K562 (cell line): Measurements from ENCODE around the gene RBBP5. TPM values are rescaled to one million over a fixed set of nuclear protein-coding genes. Genes with fewer than 3 reads are reported as not detected.
A peak's percentile ranks its signal among the peaks of the same experiment; 100 is the strongest.

ENCODE experiments used
- ATAC-seq: fragments of 200-7000 bp; cut with Tn5 transposase; 3 replicates; pipeline ENCODE4 v1.9.1; 2020; ENCODE audit warnings: moderate library complexity
- BruUV-seq: library from RNA; stranded (reverse); fragments of 400-500 nt; replicated peaks from 2 replicates; lab custom pipeline; 2021; lab: Mats Ljungman, UMichigan
- CTCF ChIA-PET: fragments of 300-600 bp; formaldehyde crosslinking; extraction: SDS; loops from one replicate; lab custom pipeline; 2021; ENCODE audit warnings: low intra/inter-chr PET ratio; lab: Yijun Ruan, JAX
- POLR2A ChIA-PET: fragments of 300-600, 350-650 bp; sonication (Branson Sonifier 250); formaldehyde crosslinking; extraction: SDS; loops from one replicate; lab custom pipeline; 2021; ENCODE audit warnings: antibody characterized with exemption, inconsistent platforms; lab: Yijun Ruan, JAX
- DNase-seq, 4 experiments: peaks; one replicate each; pipeline versions ENCODE4 v3.0.0 to v3.0.0-alpha.2; 2011 to 2018; ENCODE audit warnings: low spot score in 3 of 4, mixed read lengths in 3 of 4; ENCODE audit errors: extremely low read depth in 1 of 4
- FAIRE-seq: peaks from 2 replicates; lab custom pipeline; 2011; peaks lifted over from hg19 to GRCh38; lab: Jason Lieb, UNC
- H2AFZ ChIP-seq: 2 replicates; pipeline ENCODE4 v1.6.0; 2011; ENCODE audit warnings: low read depth, low read length, control low read depth, inconsistent platforms
- H3K27ac ChIP-seq: fragments of 200-600 bp; 3 replicates; pipeline ENCODE4 v1.8.0; 2011; ENCODE audit warnings: low read depth, mild to moderate bottlenecking, control low read depth, inconsistent platforms, low read length, moderate library complexity, mixed read lengths; ENCODE audit errors: extremely low read depth
- H3K27me3 ChIP-seq, 2 experiments: fragments of 300-600 bp in 1 of 2; 2 replicates in 1 of 2; 3 replicates in 1 of 2; pipeline versions ENCODE4 v1.6.0 to v1.8.0; 2011; ENCODE audit warnings: inconsistent platforms in 2 of 2, low read length in 2 of 2, mild to moderate bottlenecking in 1 of 2, mixed read lengths in 1 of 2, moderate library complexity in 1 of 2; ENCODE audit not compliant: control insufficient read depth in 2 of 2, insufficient read depth in 2 of 2
- H3K36me3 ChIP-seq: fragments of 300-600 bp; 3 replicates; pipeline ENCODE4 v1.8.0; 2011; ENCODE audit warnings: mild to moderate bottlenecking, low read length, inconsistent platforms; ENCODE audit not compliant: control insufficient read depth, insufficient read depth
- H3K4me1 ChIP-seq, 2 experiments: fragments of 200-600 bp in 1 of 2; replicated peaks in 1 of 2; 2 replicates in 1 of 2; 3 replicates in 1 of 2; pipeline versions ENCODE4 v1.5.1 to v1.8.0; 2011; ENCODE audit warnings: inconsistent platforms in 2 of 2, low read length in 2 of 2, mild to moderate bottlenecking in 1 of 2, mixed read lengths in 1 of 2, moderate library complexity in 1 of 2; ENCODE audit not compliant: control insufficient read depth in 2 of 2, insufficient read depth in 2 of 2
- H3K4me2 ChIP-seq: 2 replicates; pipeline ENCODE4 v1.6.1; 2011; ENCODE audit warnings: low read length, control low read depth, inconsistent platforms, mixed read lengths; ENCODE audit not compliant: insufficient read depth
- H3K4me3 ChIP-seq: fragments of 200-600 bp; sonication (generic), shearing (Covaris generic); 2 replicates; pipeline ENCODE4 v1.5.1; 2016; ENCODE audit warnings: control low read depth, inconsistent platforms
- H3K79me2 ChIP-seq: fragments of 200-600 bp; 3 replicates; pipeline ENCODE4 v1.8.0; 2011; ENCODE audit warnings: low read length, inconsistent platforms; ENCODE audit not compliant: control insufficient read depth, insufficient read depth
- H3K9ac ChIP-seq, 2 experiments: 2 replicates each; pipeline versions ENCODE4 v1.6.0 to v1.6.1; 2011; ENCODE audit warnings: low read depth in 2 of 2, low read length in 2 of 2, control low read depth in 1 of 2, inconsistent platforms in 1 of 2, mild to moderate bottlenecking in 1 of 2, mixed read lengths in 1 of 2; ENCODE audit not compliant: insufficient read depth in 1 of 2
- H3K9me1 ChIP-seq: one replicate; pipeline ENCODE4 v1.6.0; 2011; ENCODE audit warnings: inconsistent platforms, mild to moderate bottlenecking, low read length, moderate library complexity; ENCODE audit not compliant: control insufficient read depth, insufficient read depth
- H3K9me3 ChIP-seq: replicated peaks from 2 replicates; pipeline ENCODE4 v1.5.1; 2011; ENCODE audit warnings: low read depth, low read length, inconsistent platforms; ENCODE audit not compliant: control insufficient read depth, insufficient read depth
- H4K20me1 ChIP-seq: replicated peaks from 2 replicates; pipeline ENCODE4 v1.6.1; 2011; ENCODE audit warnings: low read length, inconsistent platforms, mixed read lengths; ENCODE audit not compliant: control insufficient read depth, insufficient read depth
- ARID1B ChIP-seq: fragments of 450-650 bp; IDR thresholded peaks from 2 replicates; pipeline ENCODE4 v1.6.1; 2016; ENCODE audit warnings: antibody characterized with exemption, mild to moderate bottlenecking, inconsistent platforms
- C11orf30 ChIP-seq: fragments of 450-650 bp; IDR thresholded peaks from 2 replicates; pipeline ENCODE4 v1.6.1; 2016; ENCODE audit warnings: low read depth, mild to moderate bottlenecking
- CC2D1A ChIP-seq: fragments of 450-650 bp; IDR thresholded peaks from 2 replicates; pipeline ENCODE4 v1.6.1; 2017; ENCODE audit warnings: mild to moderate bottlenecking
- FOS ChIP-seq: IDR thresholded peaks from 3 replicates; pipeline ENCODE4 v1.6.1; 2011; ENCODE audit not compliant: insufficient read length; ENCODE audit errors: extremely low read depth
- KLF1 ChIP-seq: fragments of 450-650 bp; IDR thresholded peaks from 2 replicates; pipeline ENCODE4 v1.6.1; 2016; ENCODE audit warnings: missing genetic modification characterization, missing compliant biosample characterization
- LCOR ChIP-seq: sonication (generic); formaldehyde crosslinking; IDR thresholded peaks from 2 replicates; pipeline ENCODE4 v1.8.0; 2022; ENCODE audit warnings: mild to moderate bottlenecking, missing genetic modification reagents
- MAFF ChIP-seq: IDR thresholded peaks from 2 replicates; pipeline ENCODE4 v1.6.1; 2012; ENCODE audit warnings: low read length, improper control_type of control experiment
- MAFG ChIP-seq: fragments of 450-650 bp; conservative IDR thresholded peaks from 2 replicates; pipeline ENCODE4 v1.6.1; 2016; ENCODE audit warnings: missing genetic modification characterization, missing compliant biosample characterization
- NR1H2 ChIP-seq: sonication (generic); formaldehyde crosslinking; IDR thresholded peaks from 2 replicates; pipeline ENCODE4 v1.4.0; 2020; ENCODE audit warnings: mild to moderate bottlenecking, missing genetic modification reagents
- POLR2A ChIP-seq: fragments of 450-650 bp; conservative IDR thresholded peaks from 2 replicates; pipeline ENCODE4 v1.6.1; 2016
- RBM22 ChIP-seq: fragments of 200-400 bp; formaldehyde crosslinking; IDR thresholded peaks from 2 replicates; pipeline ENCODE4 v1.6.1; 2018; ENCODE audit warnings: low read length, low read depth; ENCODE audit not compliant: poor library complexity, severe bottlenecking
- SREBF1 ChIP-seq: fragments of 150-350 bp; IDR thresholded peaks from 2 replicates; pipeline ENCODE4 v1.6.1; 2014; ENCODE audit warnings: antibody characterized with exemption, low read depth, low read length, borderline replicate concordance
- ZNF316 ChIP-seq: fragments of 450-650 bp; IDR thresholded peaks from 2 replicates; pipeline ENCODE4 v1.6.1; 2016
- ZNF584 ChIP-seq: fragments of 200-800 bp; sonication (Bioruptor generic); IDR thresholded peaks from 2 replicates; pipeline ENCODE4 v1.6.1; 2016; ENCODE audit warnings: low read depth, mild to moderate bottlenecking, missing genetic modification characterization, missing compliant biosample characterization
- ZNF589 ChIP-seq: fragments of 200-800 bp; sonication (Bioruptor generic); IDR thresholded peaks from 2 replicates; pipeline ENCODE4 v1.6.1; 2016; ENCODE audit warnings: low read depth, missing genetic modification characterization, missing compliant biosample characterization
- ZNF609 ChIP-seq: sonication (generic); formaldehyde crosslinking; IDR thresholded peaks from 2 replicates; pipeline ENCODE4 v1.8.1; 2023; ENCODE audit warnings: missing genetic modification reagents, mild to moderate bottlenecking, borderline replicate concordance
- WGBS: fragments of 100-300 bp; shearing (Covaris generic); methylation state at CpG from one replicate; pipeline ENCODE4 v1.1.6; 2016; ENCODE audit warnings: low coverage, mixed read lengths; ENCODE audit not compliant: insufficient coverage; ENCODE audit errors: missing lambda C conversion rate; 5-methylcytosine and 5-hydroxymethylcytosine counted together
- in situ Hi-C: fragments of 300-500 bp; cut with MboI; formaldehyde crosslinking; loops from 4 replicates; pipeline ENCODE4 v1.15.0; 2018; ENCODE audit warnings: inconsistent platforms, mixed read lengths
- intact Hi-C: fragments of 100-400 bp; cut with micrococcal nuclease; formaldehyde crosslinking; loops from 2 replicates; pipeline ENCODE4 v1.14.2; 2022
- polyA plus RNA-seq, 8 experiments: library from polyadenylated mRNA; depleted of rRNA in 4 of 8; stranded (reverse) in 5 of 8; unstranded in 3 of 8; fragments of >200 nt; fragmentation: Nextera tagmentation in 2 of 8; fragmentation: Illumina TruSeq in 1 of 8; extraction: Ambion mirVana in 2 of 8; extraction: Trizol in 1 of 8; gene quantifications; 2 replicates each; pipeline versions ENCODE4 v1.2.1 to v1.2.3, GENCODE V29; 2011 to 2014; ENCODE audit warnings: inconsistent platforms in 1 of 8, missing spikeins in 1 of 8
- total RNA-seq, 7 experiments: library from RNA; depleted of rRNA in 6 of 7; stranded (reverse); fragments of >200 nt in 6 of 7; fragmentation: Illumina TruSeq in 2 of 7; extraction: Trizol in 2 of 7; gene quantifications; 2 replicates each; pipeline versions ENCODE4 v1.2.1 to v1.2.3, GENCODE V29; 2011 to 2021; ENCODE audit warnings: low replicate concordance in 1 of 7
- TF ChIP-seq, protein P1 (sequence below): fragments of 450-650 bp; formaldehyde crosslinking; IDR thresholded peaks from 2 replicates; pipeline ENCODE4 v1.4.0; 2020; ENCODE audit warnings: mild to moderate bottlenecking, moderate library complexity

Gene RBBP5
- total and polyA plus RNA-seq, 9 of the 15 experiments (the other 6 are each of a cell fraction or from before 2014, with no cell fraction given) = 17.2 to 37.4 (median 28.4) TPM

GRCh38 chr1:205152505-205152904, 30.7 kb upstream of the RBBP5 start:
- Histone ChIP-seq H3K27ac (no peak overlapping the region), H3K9me1 (no peaks in the 10 kb centered on the region), H3K4me2 (no peak overlapping the region), H3K9ac (no peak overlapping the region), H3K79me2 (no peaks in the 10 kb centered on the region), H4K20me1 (no peaks in the 10 kb centered on the region), H3K9me3 (peaks cover 26% of the 10 kb centered on the region), H2AFZ (no peak overlapping the region), H3K27me3 (no peaks in the 10 kb centered on the region), H3K4me1 (peaks cover 4 to 7% of the 10 kb centered on the region in 2 experiments; a peak in 3 of 5 replicates), H3K36me3 (peaks cover 54% of the 10 kb centered on the region), H3K4me3 (no peak overlapping the region)
- DNase-seq (no peak), ATAC-seq (no peak), FAIRE-seq (no peak)
- in situ Hi-C loops = no loop called here
- intact Hi-C loops = no loop called here
- ChIA-PET POLR2A (no interaction called here), CTCF (no interaction called here)
- 94% methylated on average over 4 of the region's 4 CpGs for WGBS
- no TSS peak for BruUV-seq
- TF ChIP-seq ZNF609 (CRISPR knock-in tag) (no peak), SREBF1 (no peak), LCOR (no peak), NR1H2 (CRISPR knock-in tag) (no peak), MAFF (peak; percentile 95), RBM22 (no peak), POLR2A (no peak), C11orf30 (peak; percentile 90), ZNF589 (no peak), KLF1 (no peak), FOS (no peak), MAFG (tag) (peak; percentile 93), ZNF584 (CRISPR knock-in tag) (no peak), ZNF316 (peak; percentile 97), CC2D1A (no peak), ARID1B (no peak)
- TF ChIP-seq, protein P1, sequence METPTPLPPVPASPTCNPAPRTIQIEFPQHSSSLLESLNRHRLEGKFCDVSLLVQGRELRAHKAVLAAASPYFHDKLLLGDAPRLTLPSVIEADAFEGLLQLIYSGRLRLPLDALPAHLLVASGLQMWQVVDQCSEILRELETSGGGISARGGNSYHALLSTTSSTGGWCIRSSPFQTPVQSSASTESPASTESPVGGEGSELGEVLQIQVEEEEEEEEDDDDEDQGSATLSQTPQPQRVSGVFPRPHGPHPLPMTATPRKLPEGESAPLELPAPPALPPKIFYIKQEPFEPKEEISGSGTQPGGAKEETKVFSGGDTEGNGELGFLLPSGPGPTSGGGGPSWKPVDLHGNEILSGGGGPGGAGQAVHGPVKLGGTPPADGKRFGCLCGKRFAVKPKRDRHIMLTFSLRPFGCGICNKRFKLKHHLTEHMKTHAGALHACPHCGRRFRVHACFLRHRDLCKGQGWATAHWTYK (CRISPR knock-in tag) = no peak
